22Rv1 (cell line): ENCODE results near the gene LRRC3B.
A peak's percentile ranks its signal among the peaks of the same experiment; 100 is the strongest.

Experiments used
- H3K27ac ChIP-seq: fragments of 450-650 bp; 2 replicates; pipeline ENCODE4 v1.5.1; 2017
- ZFX ChIP-seq: fragments of 450-650 bp; IDR thresholded peaks from 2 replicates; pipeline ENCODE4 v1.6.1; 2017; ENCODE audit warnings: antibody characterized with exemption, borderline replicate concordance
- TF ChIP-seq, protein P1 (sequence below): fragments of 450-650 bp; IDR thresholded peaks from 2 replicates; pipeline ENCODE4 v1.5.1; 2017; ENCODE audit warnings: mild to moderate bottlenecking

Gene LRRC3B, protein sequence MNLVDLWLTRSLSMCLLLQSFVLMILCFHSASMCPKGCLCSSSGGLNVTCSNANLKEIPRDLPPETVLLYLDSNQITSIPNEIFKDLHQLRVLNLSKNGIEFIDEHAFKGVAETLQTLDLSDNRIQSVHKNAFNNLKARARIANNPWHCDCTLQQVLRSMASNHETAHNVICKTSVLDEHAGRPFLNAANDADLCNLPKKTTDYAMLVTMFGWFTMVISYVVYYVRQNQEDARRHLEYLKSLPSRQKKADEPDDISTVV

DNA sequence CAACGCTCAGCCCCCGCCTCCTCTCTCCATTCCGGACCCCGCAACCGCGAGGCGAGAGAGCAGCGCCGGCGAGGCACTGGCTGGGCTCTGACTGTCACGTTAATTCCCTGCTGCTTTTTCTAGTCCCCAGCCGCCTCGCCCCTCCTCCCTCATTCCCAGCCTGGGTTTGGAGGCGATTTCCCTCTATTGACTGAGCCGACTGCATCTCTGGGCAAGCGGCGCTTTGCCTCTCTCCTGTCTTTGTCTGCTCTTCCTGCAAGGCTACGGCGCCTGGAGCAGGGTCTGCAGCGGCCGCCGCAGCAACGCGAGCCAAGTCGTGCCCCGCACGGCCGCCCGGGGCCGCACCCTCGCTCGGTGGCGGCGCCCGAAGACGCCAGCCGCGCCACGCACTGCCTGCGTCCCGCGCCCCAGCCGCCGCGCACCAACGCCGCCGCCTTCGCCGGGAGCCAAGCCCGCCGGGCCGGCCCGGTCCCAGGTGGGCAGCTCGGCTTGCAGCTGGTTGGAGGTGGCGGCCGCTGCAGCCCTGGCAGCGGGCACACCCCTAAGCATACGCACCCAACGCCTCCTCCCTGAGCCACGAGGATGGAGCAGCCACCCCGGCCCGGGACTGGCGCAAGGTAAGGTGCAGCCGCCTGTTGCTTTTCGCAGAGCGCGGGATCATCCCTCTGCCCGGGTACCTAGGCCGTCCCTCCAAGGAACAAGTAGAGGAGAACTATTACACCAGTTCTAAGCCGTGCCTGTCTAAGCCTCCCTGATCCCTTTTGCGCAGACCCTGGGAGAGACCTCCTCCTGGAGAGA lies at the start of gene LRRC3B:
Gene LRRC3B, plus strand, starts transcription at position 152 of the 798 bp plus-strand sequence. CDS start 86,901 bp downstream, outside the sequence.
- TF ChIP-seq, protein P1, sequence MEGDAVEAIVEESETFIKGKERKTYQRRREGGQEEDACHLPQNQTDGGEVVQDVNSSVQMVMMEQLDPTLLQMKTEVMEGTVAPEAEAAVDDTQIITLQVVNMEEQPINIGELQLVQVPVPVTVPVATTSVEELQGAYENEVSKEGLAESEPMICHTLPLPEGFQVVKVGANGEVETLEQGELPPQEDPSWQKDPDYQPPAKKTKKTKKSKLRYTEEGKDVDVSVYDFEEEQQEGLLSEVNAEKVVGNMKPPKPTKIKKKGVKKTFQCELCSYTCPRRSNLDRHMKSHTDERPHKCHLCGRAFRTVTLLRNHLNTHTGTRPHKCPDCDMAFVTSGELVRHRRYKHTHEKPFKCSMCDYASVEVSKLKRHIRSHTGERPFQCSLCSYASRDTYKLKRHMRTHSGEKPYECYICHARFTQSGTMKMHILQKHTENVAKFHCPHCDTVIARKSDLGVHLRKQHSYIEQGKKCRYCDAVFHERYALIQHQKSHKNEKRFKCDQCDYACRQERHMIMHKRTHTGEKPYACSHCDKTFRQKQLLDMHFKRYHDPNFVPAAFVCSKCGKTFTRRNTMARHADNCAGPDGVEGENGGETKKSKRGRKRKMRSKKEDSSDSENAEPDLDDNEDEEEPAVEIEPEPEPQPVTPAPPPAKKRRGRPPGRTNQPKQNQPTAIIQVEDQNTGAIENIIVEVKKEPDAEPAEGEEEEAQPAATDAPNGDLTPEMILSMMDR, result peak; percentile 10; the same call in 1 of the 2 replicates
- no peak for TF ChIP-seq ZFX
- no peak within 1 kb of the TSS for H3K27ac ChIP-seq

DNA sequence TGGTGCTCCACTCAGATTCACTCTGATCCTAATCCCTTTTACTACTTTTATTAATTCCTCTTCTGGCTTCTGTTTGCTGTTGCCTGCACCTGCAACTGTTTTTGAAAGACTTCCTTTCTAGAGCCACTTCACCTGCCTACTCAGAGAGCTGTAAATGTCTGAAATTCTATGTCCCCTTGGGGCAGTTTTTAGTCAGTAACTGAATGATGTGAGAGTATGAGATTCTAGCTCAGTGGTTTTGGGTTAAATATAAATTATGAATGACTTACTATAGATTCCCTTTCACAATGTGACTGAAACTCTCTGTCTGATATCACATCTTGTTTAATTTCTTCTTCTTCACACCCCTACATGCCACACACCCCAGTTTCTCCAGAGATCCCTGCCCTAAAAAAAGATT lies 47.8 kb upstream of the LRRC3B start:
- no peak for TF ChIP-seq ZFX
- TF ChIP-seq, protein P1, result no peak
- H3K27ac ChIP-seq, result no peak overlapping the region

DNA sequence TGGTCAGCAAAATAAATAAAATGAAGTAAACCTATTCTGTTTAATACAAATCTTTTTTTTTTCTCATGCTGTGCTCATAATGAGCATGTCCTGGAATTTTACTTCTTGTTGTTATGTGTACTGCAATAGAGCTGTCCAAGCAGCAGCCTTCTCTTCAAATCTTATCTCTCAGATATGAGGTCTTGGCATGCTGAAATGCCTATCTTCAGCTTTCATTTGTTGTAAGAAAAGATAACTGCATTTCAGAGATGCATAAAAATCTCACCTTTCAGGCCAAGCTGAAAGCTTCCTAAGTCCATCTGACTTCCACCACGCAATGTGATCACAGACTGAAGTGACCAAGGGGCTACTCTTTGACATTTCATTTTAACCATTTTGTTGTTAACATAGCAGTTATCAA lies 43.5 kb upstream of the LRRC3B start:
- TF ChIP-seq, protein P1, result no peak
- no peak for TF ChIP-seq ZFX

DNA sequence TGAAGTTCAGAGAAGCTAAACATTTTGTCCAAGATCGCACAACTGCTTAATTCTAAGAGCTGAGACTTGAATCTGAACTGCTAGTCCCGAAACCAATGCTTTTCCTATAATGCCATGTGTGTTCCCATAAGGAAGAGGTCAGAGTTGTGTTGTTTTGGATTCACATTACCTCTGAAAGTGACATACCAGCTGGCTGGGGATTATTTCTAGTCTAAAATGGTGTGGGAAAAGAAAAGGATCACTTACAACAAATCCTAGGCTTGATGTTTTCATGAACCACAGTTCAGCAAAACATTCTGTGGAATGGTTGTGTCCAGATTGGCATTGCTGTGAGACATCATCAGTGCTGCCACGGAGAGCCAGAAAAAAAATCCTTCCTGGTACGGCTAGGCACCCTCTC lies 35.0 kb upstream of the LRRC3B start:
- H3K27ac ChIP-seq, result no peak overlapping the region
- no peak for TF ChIP-seq ZFX
- TF ChIP-seq, protein P1, result no peak

More for the DNA sequence above, 43.5 kb upstream of the LRRC3B start:
- no peak overlapping the region for H3K27ac ChIP-seq

DNA sequence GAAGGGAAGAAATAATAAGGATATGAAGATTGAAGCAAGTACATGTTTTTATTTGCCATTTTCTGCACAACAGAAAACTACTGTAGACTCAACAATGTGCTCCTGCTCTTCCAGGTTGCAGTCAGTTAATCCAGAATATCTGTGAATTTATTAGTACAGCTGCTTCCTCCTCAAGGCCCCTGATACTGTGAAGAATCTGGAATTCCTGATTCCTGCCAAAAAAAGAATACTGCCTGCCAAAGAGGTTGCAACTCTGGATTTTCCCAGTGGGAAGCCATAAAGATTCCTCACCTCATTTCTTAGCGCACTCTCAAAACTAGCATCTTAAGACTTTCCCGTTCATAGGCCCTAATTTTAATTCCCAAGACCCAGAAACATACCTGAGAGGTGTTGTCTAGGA lies 33.6 kb upstream of the LRRC3B start:
- H3K27ac ChIP-seq, result no peak overlapping the region
- TF ChIP-seq, protein P1, result no peak
- TF ChIP-seq ZFX, result no peak

DNA sequence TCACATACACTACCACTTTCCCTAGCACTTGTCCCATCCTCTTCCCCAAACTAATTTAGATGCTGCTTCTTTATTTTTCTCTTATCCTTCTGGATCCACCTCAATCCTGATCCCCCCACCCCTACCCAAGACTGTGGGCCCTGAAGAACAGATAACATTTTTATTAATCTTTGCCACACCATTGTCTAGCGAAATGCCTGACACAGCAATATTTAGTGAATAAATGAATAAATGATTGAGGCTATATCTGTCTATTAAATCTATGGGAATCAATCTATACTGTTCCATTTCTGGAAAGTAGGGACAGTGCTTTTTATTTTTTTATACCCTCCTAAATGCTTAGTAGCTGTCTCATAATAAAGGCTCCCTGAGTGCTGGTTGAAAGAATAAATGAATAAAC lies 32.9 kb upstream of the LRRC3B start:
- no peak overlapping the region for H3K27ac ChIP-seq
- TF ChIP-seq, protein P1, result no peak
- TF ChIP-seq ZFX, result no peak
